Measurements from ENCODE around the gene CRMP1. TPM values are rescaled to one million over a fixed set of nuclear protein-coding genes. Genes with fewer than 3 reads are reported as not detected.

CRMP1 gene
- total RNA-seq, 1 experiment from 2014 or later, result not detected

GRCh38 chr4:5843573-5844530, 49.0 kb downstream of the CRMP1 start:
- no peaks in the 10 kb centered on the region for H4K20me1 ChIP-seq (ENCODE audit: insufficient read depth)
- no peaks in the 10 kb centered on the region for H3K9me3 ChIP-seq (ENCODE audit: insufficient read depth, low read depth)
- no peak for DNase-seq
- no peaks in the 10 kb centered on the region for H3K9me2 ChIP-seq (ENCODE audit: insufficient read depth)
- ChIA-PET CTCF (no interaction called here), POLR2A (ENCODE audit: unreplicated experiment) (no interaction called here)
- intact Hi-C loops (cut with micrococcal nuclease; ENCODE audit: unreplicated experiment), result no loop called here
- H3K36me3 ChIP-seq (ENCODE audit: low read depth), result no peaks in the 10 kb centered on the region
- H3K4me1 ChIP-seq (replicated peaks; ENCODE audit: insufficient read depth), result no peaks in the 10 kb centered on the region
- BruUV-seq (replicated peaks), result no TSS peak
- no peak overlapping the region for H2AFZ ChIP-seq
- no peak overlapping the region for H3K4me2 ChIP-seq
- H3K27ac ChIP-seq, result no peak overlapping the region
- peaks cover 78% of the 10 kb centered on the region for H3K27me3 ChIP-seq (ENCODE audit: insufficient read depth, low read depth)
- no peak overlapping the region for H3K4me3 ChIP-seq
- H3F3A ChIP-seq (ENCODE audit: insufficient read depth, low read depth), result no peaks in the 10 kb centered on the region
- no peaks in the 10 kb centered on the region for H3K79me2 ChIP-seq (ENCODE audit: low read depth)
- TF ChIP-seq CTCF (conservative IDR thresholded peaks at IDR 0.05), result no peak
- TF ChIP-seq EZH2 (IDR thresholded peaks at IDR 0.05; ENCODE audit: low read depth), result no peak

- Histone ChIP-seq H3K9me2 (ENCODE audit: insufficient read depth) (no peaks in the 10 kb centered on the region), H3K79me2 (ENCODE audit: low read depth) (no peaks in the 10 kb centered on the region), H3K4me2 (no peak overlapping the region), H3K4me3 (no peak overlapping the region), H3F3A (ENCODE audit: insufficient read depth, low read depth) (no peaks in the 10 kb centered on the region), H4K20me1 (ENCODE audit: insufficient read depth) (no peaks in the 10 kb centered on the region), H2AFZ (no peak overlapping the region), H3K9me3 (ENCODE audit: insufficient read depth, low read depth) (no peaks in the 10 kb centered on the region), H3K36me3 (ENCODE audit: low read depth) (no peaks in the 10 kb centered on the region), H3K27me3 (ENCODE audit: insufficient read depth, low read depth) (peaks cover 80% of the 10 kb centered on the region), H3K4me1 (replicated peaks; ENCODE audit: insufficient read depth) (no peaks in the 10 kb centered on the region), H3K27ac (no peak overlapping the region)
- no peak for TF ChIP-seq EZH2 (IDR thresholded peaks at IDR 0.05; ENCODE audit: low read depth)
- TF ChIP-seq CTCF (conservative IDR thresholded peaks at IDR 0.05), result no peak
- ChIA-PET POLR2A (ENCODE audit: unreplicated experiment) (no interaction called here), CTCF (no interaction called here)
- no peak for DNase-seq
- intact Hi-C loops (cut with micrococcal nuclease; ENCODE audit: unreplicated experiment), result no loop called here
- no TSS peak for BruUV-seq (replicated peaks)
These were observed 50.4 kb downstream of the CRMP1 start for GRCh38 chr4:5842456-5842855.

GRCh38 chr4:5839751-5840674, 52.9 kb downstream of the CRMP1 start:
- H4K20me1 ChIP-seq (ENCODE audit: insufficient read depth), result no peaks in the 10 kb centered on the region
- intact Hi-C loops (cut with micrococcal nuclease; ENCODE audit: unreplicated experiment), result no loop called here
- no peak overlapping the region for H3K4me3 ChIP-seq
- no TSS peak for BruUV-seq (replicated peaks)
- H2AFZ ChIP-seq, result no peak overlapping the region
- CTCF ChIA-PET, result no interaction called here
- no peaks in the 10 kb centered on the region for H3K9me3 ChIP-seq (ENCODE audit: insufficient read depth, low read depth)
- H3K4me2 ChIP-seq, result no peak overlapping the region
- H3K36me3 ChIP-seq (ENCODE audit: low read depth), result no peaks in the 10 kb centered on the region
- POLR2A ChIA-PET (ENCODE audit: unreplicated experiment), result no interaction called here
- TF ChIP-seq CTCF (conservative IDR thresholded peaks at IDR 0.05), result no peak
- TF ChIP-seq EZH2 (IDR thresholded peaks at IDR 0.05; ENCODE audit: low read depth), result no peak
- no peaks in the 10 kb centered on the region for H3K4me1 ChIP-seq (replicated peaks; ENCODE audit: insufficient read depth)
- no peak overlapping the region for H3K27ac ChIP-seq
- peaks cover 86% of the 10 kb centered on the region for H3K27me3 ChIP-seq (ENCODE audit: insufficient read depth, low read depth)
- H3K9me2 ChIP-seq (ENCODE audit: insufficient read depth), result no peaks in the 10 kb centered on the region
- no peak for DNase-seq
- H3F3A ChIP-seq (ENCODE audit: insufficient read depth, low read depth), result no peaks in the 10 kb centered on the region
- H3K79me2 ChIP-seq (ENCODE audit: low read depth), result no peaks in the 10 kb centered on the region

All from PC-9 (cell line).